Endothelial cell (in vitro differentiated cells): Measurements from ENCODE around the gene C16orf95. TPM values are rescaled to one million over a fixed set of nuclear protein-coding genes. Genes with fewer than 3 reads are reported as not detected.
A peak's percentile ranks its signal among the peaks of the same experiment; 100 is the strongest.

Source experiments
- DNase-seq: peaks from one replicate; pipeline ENCODE4 v3.0.0; 2021; ENCODE audit warnings: low spot score
- H3K27ac Mint-ChIP-seq: one replicate; pipeline ENCODE4 v1.8.0; 2021; ENCODE audit warnings: mixed read lengths, inconsistent platforms; ENCODE audit not compliant: unreplicated experiment
- H3K27me3 Mint-ChIP-seq: one replicate; pipeline ENCODE4 v1.8.0; 2021; ENCODE audit warnings: mild to moderate bottlenecking, moderate library complexity, mixed read lengths, inconsistent platforms; ENCODE audit not compliant: unreplicated experiment
- H3K36me3 Mint-ChIP-seq: one replicate; pipeline ENCODE4 v1.8.0; 2021; ENCODE audit warnings: mild to moderate bottlenecking, low read depth, mixed read lengths, inconsistent platforms; ENCODE audit not compliant: unreplicated experiment
- H3K4me1 Mint-ChIP-seq: one replicate; pipeline ENCODE4 v1.8.0; 2021; ENCODE audit warnings: mild to moderate bottlenecking, mixed read lengths, inconsistent platforms; ENCODE audit not compliant: unreplicated experiment
- H3K4me3 Mint-ChIP-seq: one replicate; pipeline ENCODE4 v1.8.0; 2021; ENCODE audit warnings: mild to moderate bottlenecking, mixed read lengths, inconsistent platforms; ENCODE audit not compliant: unreplicated experiment
- H3K9me3 Mint-ChIP-seq: one replicate; pipeline ENCODE4 v1.8.0; 2021; ENCODE audit warnings: mixed read lengths, inconsistent platforms; ENCODE audit not compliant: unreplicated experiment
- CTCF ChIP-seq: fragments of 200-600 bp; sonication (generic); IDR thresholded peaks from one replicate; pipeline ENCODE4 v1.5.0; 2021; ENCODE audit warnings: antibody characterized with exemption; ENCODE audit not compliant: unreplicated experiment
- total RNA-seq: library from RNA; stranded (reverse); fragmentation: NEBNext Ultra II Directional; extraction: Animal tissue kit (Norgen Biotek cat#: 25700); gene quantifications from one replicate; pipeline ENCODE4 v1.2.1, GENCODE V29; 2021; ENCODE audit not compliant: unreplicated experiment

The C16orf95 gene
- total RNA-seq, 1 donor from 2014 or later: 6.5 TPM

GRCh38 chr16:87324411-87325275 is 7.5 kb upstream of the C16orf95 start:
- Mint-ChIP-seq H3K4me1 (peaks cover 2% of the 10 kb centered on the region), H3K9me3 (no peaks in the 10 kb centered on the region), H3K27me3 (peaks cover 5% of the 10 kb centered on the region), H3K36me3 (peaks cover under 1% of the 10 kb centered on the region), H3K27ac (no peak overlapping the region), H3K4me3 (no peak overlapping the region)
- peak; percentile 59 for DNase-seq
- peak; percentile 78 for TF ChIP-seq CTCF

GRCh38 chr16:87323727-87324410 is 6.7 kb upstream of the C16orf95 start:
- Mint-ChIP-seq H3K27me3 (peaks cover 5% of the 10 kb centered on the region), H3K36me3 (no peaks in the 10 kb centered on the region), H3K27ac (no peak overlapping the region), H3K4me1 (peaks cover 2% of the 10 kb centered on the region), H3K9me3 (no peaks in the 10 kb centered on the region), H3K4me3 (no peak overlapping the region)
- DNase-seq: no peak
- TF ChIP-seq CTCF: no peak

GRCh38 chr16:87322833-87323726 is 5.9 kb upstream of the C16orf95 start:
- Mint-ChIP-seq H3K9me3 (no peaks in the 10 kb centered on the region), H3K27ac (no peak overlapping the region), H3K4me3 (no peak overlapping the region), H3K4me1 (peaks cover 9% of the 10 kb centered on the region), H3K36me3 (no peaks in the 10 kb centered on the region), H3K27me3 (peaks cover 5% of the 10 kb centered on the region)
- DNase-seq: no peak
- no peak for TF ChIP-seq CTCF

- no peak for TF ChIP-seq CTCF
- Mint-ChIP-seq H3K4me1 (peaks cover 14% of the 10 kb centered on the region), H3K9me3 (no peaks in the 10 kb centered on the region), H3K27ac (no peak overlapping the region), H3K4me3 (no peak overlapping the region), H3K27me3 (peaks cover 4% of the 10 kb centered on the region), H3K36me3 (no peaks in the 10 kb centered on the region)
- no peak for DNase-seq
Measured at GRCh38 chr16:87322360-87322759, 5.2 kb upstream of the C16orf95 start.
